GM21526 (cell line): ENCODE measurements around the gene BRCA2.
"Not testable (repeated sequence)": the region's sequence is repeated elsewhere in the genome, so short reads cannot be mapped to it uniquely, and the experiment has no call there.

Experiments used
- ATAC-seq: cut with Tn5 transposase; IDR thresholded peaks from one replicate; pipeline ENCODE4 v1.9.1; 2021; ENCODE audit warnings: moderate library complexity; ENCODE audit not compliant: unreplicated experiment, low FRiP score

The BRCA2 gene

GRCh38 chr13:32309312-32310133, 5.8 kb upstream of the BRCA2 start:
- ATAC-seq, result no peak

GRCh38 chr13:32310134-32310706, 5.1 kb upstream of the BRCA2 start:
- peak; percentile 62 for ATAC-seq

GRCh38 chr13:32311188-32311897, 4.0 kb upstream of the BRCA2 start:
- ATAC-seq, result no peak

- ATAC-seq, result no peak
These were observed 754 bp upstream of the BRCA2 start for GRCh38 chr13:32314271-32315237.

GRCh38 chr13:32316028-32316339, 676 bp downstream of the BRCA2 start:
- ATAC-seq, result peak; percentile 42

GRCh38 chr13:32316501-32316900, 1.2 kb downstream of the BRCA2 start:
- ATAC-seq, result no peak

GRCh38 chr13:32317716-32318465, 2.6 kb downstream of the BRCA2 start:
- ATAC-seq, result no peak

- ATAC-seq, result no peak
These were observed 5.2 kb downstream of the BRCA2 start for GRCh38 chr13:32320528-32320927.

- no peak for ATAC-seq
These were observed 8.6 kb downstream of the BRCA2 start for GRCh38 chr13:32323912-32324311.

- no peak for ATAC-seq
These were observed 15.1 kb downstream of the BRCA2 start for GRCh38 chr13:32330441-32330840.

- ATAC-seq, result no peak
These were observed 19.4 kb downstream of the BRCA2 start for GRCh38 chr13:32334671-32335070.

GRCh38 chr13:32340914-32341313, 25.6 kb downstream of the BRCA2 start:
- no peak for ATAC-seq

- no peak for ATAC-seq
These were observed 32.3 kb downstream of the BRCA2 start for GRCh38 chr13:32347651-32348050.

- ATAC-seq, result not testable (repeated sequence)
These were observed 35.6 kb downstream of the BRCA2 start for GRCh38 chr13:32350839-32351441.

- no peak for ATAC-seq
These were observed 38.7 kb downstream of the BRCA2 start for GRCh38 chr13:32354040-32354439.

GRCh38 chr13:32355935-32356334, 40.6 kb downstream of the BRCA2 start:
- not testable (repeated sequence) for ATAC-seq

GRCh38 chr13:32362574-32362973, 47.3 kb downstream of the BRCA2 start:
- no peak for ATAC-seq

- no peak for ATAC-seq
These were observed 55.5 kb downstream of the BRCA2 start for GRCh38 chr13:32370805-32371204.

GRCh38 chr13:32376642-32377415, 61.5 kb downstream of the BRCA2 start:
- ATAC-seq, result no peak
